Measurements from ENCODE around the gene RPP21. TPM values are rescaled to one million over a fixed set of nuclear protein-coding genes. Genes with fewer than 3 reads are reported as not detected.

The RPP21 gene
- total RNA-seq, 1 donor, result 26.3 TPM

GRCh38 chr6:30344191-30344867, 627 bp upstream of the RPP21 start:
- H3K4me3 ChIP-seq (ENCODE audit: low read depth, low read length), result peak overlapping the region; percentile 90
- no peak for DNase-seq (ENCODE audit: low read depth)
- no peak for TF ChIP-seq CTCF (IDR thresholded peaks at IDR 0.05; ENCODE audit: insufficient read depth, low read depth, low read length)

GRCh38 chr6:30345852-30346251, 896 bp downstream of the RPP21 start:
- DNase-seq (ENCODE audit: low read depth), result no peak
- TF ChIP-seq CTCF (IDR thresholded peaks at IDR 0.05; ENCODE audit: insufficient read depth, low read depth, low read length), result no peak
- H3K4me3 ChIP-seq (ENCODE audit: low read depth, low read length), result peak overlapping the region; percentile 90

GRCh38 chr6:30348957-30349356, 4.0 kb downstream of the RPP21 start:
- no peak for TF ChIP-seq CTCF (IDR thresholded peaks at IDR 0.05; ENCODE audit: insufficient read depth, low read depth, low read length)
- no peak for DNase-seq (ENCODE audit: low read depth)
- no peak overlapping the region for H3K4me3 ChIP-seq (ENCODE audit: low read depth, low read length)

- no peak for TF ChIP-seq CTCF (IDR thresholded peaks at IDR 0.05; ENCODE audit: insufficient read depth, low read depth, low read length)
- no peak overlapping the region for H3K4me3 ChIP-seq (ENCODE audit: low read depth, low read length)
- DNase-seq (ENCODE audit: low read depth), result no peak
Measured at GRCh38 chr6:30349421-30350177, 4.6 kb downstream of the RPP21 start.

- TF ChIP-seq CTCF (IDR thresholded peaks at IDR 0.05; ENCODE audit: insufficient read depth, low read depth, low read length), result no peak
- no peak for DNase-seq (ENCODE audit: low read depth)
- H3K4me3 ChIP-seq (ENCODE audit: low read depth, low read length), result no peak overlapping the region
Measured at GRCh38 chr6:30350524-30350923, 5.6 kb downstream of the RPP21 start.

GRCh38 chr6:30352550-30352949, 7.6 kb downstream of the RPP21 start:
- no peak for TF ChIP-seq CTCF (IDR thresholded peaks at IDR 0.05; ENCODE audit: insufficient read depth, low read depth, low read length)
- H3K4me3 ChIP-seq (ENCODE audit: low read depth, low read length), result no peak overlapping the region
- no peak for DNase-seq (ENCODE audit: low read depth)

All from fibroblast of villous mesenchyme (primary cell).